Measurements from ENCODE around the gene EPS15. TPM values are rescaled to one million over a fixed set of nuclear protein-coding genes. Genes with fewer than 3 reads are reported as not detected.
"Not testable (repeated sequence)": the region's sequence is repeated elsewhere in the genome, so short reads cannot be mapped to it uniquely, and the experiment has no call there.

The EPS15 gene
- total RNA-seq, 8 experiments from 2014 or later: 35.2 to 230 (median 119) TPM

- peaks cover 29 to 46% of the 10 kb centered on the region in 2 donors for H3K4me1 ChIP-seq (replicated peaks in 1 of 2)
- peak overlapping the region; percentile 53 to 69 for H3K27ac ChIP-seq
- ATAC-seq (replicated peaks in 6 of 8): peak; percentile 79 to 95 (median 86)
- in situ Hi-C loops (cut with MboI; ENCODE audit: low pct_unique_long_range_greater_than_20kb in 2 of 9, low sequenced_read_pairs in 9 of 9, unreplicated experiment in 9 of 9): no loop called here
- peak overlapping the region; percentile 41 to 57 (median 45) for H3K4me3 ChIP-seq
Measured at GRCh38 chr1:51421964-51422363, 97.1 kb downstream of the EPS15 start.

GRCh38 chr1:51420867-51421627 lies 98.0 kb downstream of the EPS15 start:
- ATAC-seq (replicated peaks in 6 of 8): peak in 5 of 8 experiments; percentile 63 to 70 (median 68)
- peaks cover 29 to 46% of the 10 kb centered on the region in 2 donors for H3K4me1 ChIP-seq (replicated peaks in 1 of 2)
- WGBS, 10 experiments: 0 to 100% (median 33%) methylated on average over 1 to 2 of the region's 2 CpGs
- peak overlapping the region; percentile 41 to 57 (median 45) for H3K4me3 ChIP-seq
- in situ Hi-C loops (cut with MboI; ENCODE audit: low pct_unique_long_range_greater_than_20kb in 2 of 9, low sequenced_read_pairs in 9 of 9, unreplicated experiment in 9 of 9): no loop called here
- peak overlapping the region in 1 of 2 donors; percentile 45 for H3K27ac ChIP-seq

GRCh38 chr1:51418384-51418959 lies 100.6 kb downstream of the EPS15 start:
- 74 to 100% (median 93%) methylated on average over 1 to 2 of the region's 2 CpGs; no CpG with 5 or more reads in 1 of the 10 experiments for WGBS, 10 experiments
- Histone ChIP-seq H3K4me1 (replicated peaks in 1 of 2) (peaks cover 26 to 41% of the 10 kb centered on the region in 2 donors), H3K27ac (no peak overlapping the region), H3K4me3 (peak overlapping the region in 1 of 5 donors; percentile 44)
- in situ Hi-C loops (cut with MboI; ENCODE audit: low pct_unique_long_range_greater_than_20kb in 2 of 9, low sequenced_read_pairs in 9 of 9, unreplicated experiment in 9 of 9): no loop called here
- no peak for ATAC-seq (replicated peaks in 6 of 8)

- ATAC-seq (replicated peaks in 6 of 8): no peak
- 78 to 100% (median 97%) methylated on average over 2 to 5 of the region's 5 CpGs; no CpG with 5 or more reads in 1 of the 10 experiments for WGBS, 10 experiments
- H3K27ac ChIP-seq: no peak overlapping the region
- peak overlapping the region in 1 of 5 donors; percentile 44 for H3K4me3 ChIP-seq
- in situ Hi-C loops (cut with MboI; ENCODE audit: low pct_unique_long_range_greater_than_20kb in 2 of 9, low sequenced_read_pairs in 9 of 9, unreplicated experiment in 9 of 9): no loop called here
- peaks cover 19 to 34% of the 10 kb centered on the region in 2 donors for H3K4me1 ChIP-seq (replicated peaks in 1 of 2)
Measured at GRCh38 chr1:51417496-51418383, 101.3 kb downstream of the EPS15 start.

- no peak overlapping the region for H3K4me3 ChIP-seq
Measured at GRCh38 chr1:51416910-51417309, 102.2 kb downstream of the EPS15 start.

GRCh38 chr1:51415963-51416362 lies 103.1 kb downstream of the EPS15 start:
- ATAC-seq (replicated peaks in 6 of 8): no peak
- 58 to 100% (median 85%) methylated on average over 1 to 2 of the region's 2 CpGs; no CpG with 5 or more reads in 2 of the 10 experiments for WGBS, 10 experiments
- Histone ChIP-seq H3K4me1 (replicated peaks in 1 of 2) (peaks cover 12 to 27% of the 10 kb centered on the region in 2 donors), H3K27ac (no peak overlapping the region), H3K4me3 (no peak overlapping the region)
- in situ Hi-C loops (cut with MboI; ENCODE audit: low pct_unique_long_range_greater_than_20kb in 2 of 9, low sequenced_read_pairs in 9 of 9, unreplicated experiment in 9 of 9): no loop called here

More at GRCh38 chr1:51416910-51417309, 102.2 kb downstream of the EPS15 start:
- Histone ChIP-seq H3K4me1 (replicated peaks in 1 of 2) (peaks cover 12 to 27% of the 10 kb centered on the region in 2 donors), H3K27ac (no peak overlapping the region)
- no peak for ATAC-seq (replicated peaks in 6 of 8)
- in situ Hi-C loops (cut with MboI; ENCODE audit: low pct_unique_long_range_greater_than_20kb in 2 of 9, low sequenced_read_pairs in 9 of 9, unreplicated experiment in 9 of 9): no loop called here

- H3K4me1 ChIP-seq (replicated peaks in 1 of 2): peaks cover 8 to 24% of the 10 kb centered on the region in 2 donors
- no peak for ATAC-seq (replicated peaks in 6 of 8)
- H3K27ac ChIP-seq: no peak overlapping the region
- in situ Hi-C loops (cut with MboI; ENCODE audit: low pct_unique_long_range_greater_than_20kb in 2 of 9, low sequenced_read_pairs in 9 of 9, unreplicated experiment in 9 of 9): no loop called here
- no peak overlapping the region for H3K4me3 ChIP-seq
Measured at GRCh38 chr1:51414811-51415210, 104.3 kb downstream of the EPS15 start.

GRCh38 chr1:51411820-51412219 lies 107.2 kb downstream of the EPS15 start:
- WGBS, 10 experiments: 91 to 100% (median 100%) methylated on average over 1 to 4 of the region's 5 CpGs; no CpG with 5 or more reads in 6 of the 10 experiments
- H3K4me1 ChIP-seq (replicated peaks in 1 of 2); H3K27ac ChIP-seq; ATAC-seq (replicated peaks in 6 of 8); in situ Hi-C loops (cut with MboI; ENCODE audit: low pct_unique_long_range_greater_than_20kb in 2 of 9, low sequenced_read_pairs in 9 of 9, unreplicated experiment in 9 of 9); H3K4me3 ChIP-seq: not testable (repeated sequence)

- 77 to 97% (median 91%) methylated on average over 4 to 5 of the region's 5 CpGs for WGBS, 10 experiments
- in situ Hi-C loops (cut with MboI; ENCODE audit: low pct_unique_long_range_greater_than_20kb in 2 of 9, low sequenced_read_pairs in 9 of 9, unreplicated experiment in 9 of 9): no loop called here
- peak in 1 of 8 experiments; percentile 55 for ATAC-seq (replicated peaks in 6 of 8)
- Histone ChIP-seq H3K4me3 (no peak overlapping the region), H3K4me1 (replicated peaks in 1 of 2) (no peaks in the 10 kb centered on the region), H3K27ac (no peak overlapping the region)
Measured at GRCh38 chr1:51410568-51411460, 108.3 kb downstream of the EPS15 start.

- 80 to 100% (median 95%) methylated on average over 3 to 7 of the region's 7 CpGs; no CpG with 5 or more reads in 1 of the 10 experiments for WGBS, 10 experiments
- ATAC-seq (replicated peaks in 6 of 8); H3K4me1 ChIP-seq (replicated peaks in 1 of 2); in situ Hi-C loops (cut with MboI; ENCODE audit: low pct_unique_long_range_greater_than_20kb in 2 of 9, low sequenced_read_pairs in 9 of 9, unreplicated experiment in 9 of 9); H3K27ac ChIP-seq; H3K4me3 ChIP-seq: not testable (repeated sequence)
Measured at GRCh38 chr1:51409755-51410541, 109.1 kb downstream of the EPS15 start.

GRCh38 chr1:51392241-51392640 lies 126.8 kb downstream of the EPS15 start:
- H3K4me3 ChIP-seq: no peak overlapping the region
- H3K4me1 ChIP-seq (replicated peaks in 1 of 2): no peaks in the 10 kb centered on the region
- no peak for ATAC-seq (replicated peaks in 6 of 8)
- in situ Hi-C loops (cut with MboI; ENCODE audit: low pct_unique_long_range_greater_than_20kb in 2 of 9, low sequenced_read_pairs in 9 of 9, unreplicated experiment in 9 of 9): no loop called here
- WGBS, 10 experiments: 54 to 100% (median 100%) methylated on average over 1 of the region's 1 CpG; no CpG with 5 or more reads in 2 of the 10 experiments
- no peak overlapping the region for H3K27ac ChIP-seq

- ATAC-seq (replicated peaks in 6 of 8); H3K4me1 ChIP-seq (replicated peaks in 1 of 2); in situ Hi-C loops (cut with MboI; ENCODE audit: low pct_unique_long_range_greater_than_20kb in 2 of 9, low sequenced_read_pairs in 9 of 9, unreplicated experiment in 9 of 9); H3K4me3 ChIP-seq; H3K27ac ChIP-seq: not testable (repeated sequence)
- no CpG with 5 or more reads among the region's 2 CpGs for WGBS, 10 experiments
Measured at GRCh38 chr1:51390641-51391040, 128.4 kb downstream of the EPS15 start.

All from motor neuron (in vitro differentiated cells).